Inflammatory macrophage (primary cell): ENCODE measurements around the gene NAIF1.
"Not testable (repeated sequence)": the region's sequence is repeated elsewhere in the genome, so short reads cannot be mapped to it uniquely, and the experiment has no call there.

Source experiments
- DNase-seq, 2 donors: peaks; one replicate each; pipeline ENCODE4 v3.0.0-alpha.2; 2020 to 2022

Gene NAIF1

DNA sequence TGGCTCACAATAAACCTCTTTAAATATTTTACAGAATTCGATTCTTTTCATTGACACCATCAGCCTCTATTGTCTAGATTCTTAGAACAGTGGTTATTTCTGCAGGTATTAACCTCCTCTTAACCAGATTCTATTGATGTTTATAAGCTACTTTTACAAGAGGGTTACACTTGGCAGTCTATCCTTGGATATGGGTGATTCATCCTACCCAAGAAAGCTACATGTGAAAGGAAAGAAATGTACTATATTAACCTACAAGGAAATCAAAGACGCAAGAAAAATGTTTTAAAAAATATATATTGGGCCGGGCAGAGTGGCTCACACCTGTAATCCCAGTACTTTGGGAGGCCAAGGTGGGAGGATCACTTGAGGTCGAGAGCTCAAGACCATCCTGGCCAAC lies 17.6 kb upstream of the NAIF1 start:
- no peak for DNase-seq

DNA sequence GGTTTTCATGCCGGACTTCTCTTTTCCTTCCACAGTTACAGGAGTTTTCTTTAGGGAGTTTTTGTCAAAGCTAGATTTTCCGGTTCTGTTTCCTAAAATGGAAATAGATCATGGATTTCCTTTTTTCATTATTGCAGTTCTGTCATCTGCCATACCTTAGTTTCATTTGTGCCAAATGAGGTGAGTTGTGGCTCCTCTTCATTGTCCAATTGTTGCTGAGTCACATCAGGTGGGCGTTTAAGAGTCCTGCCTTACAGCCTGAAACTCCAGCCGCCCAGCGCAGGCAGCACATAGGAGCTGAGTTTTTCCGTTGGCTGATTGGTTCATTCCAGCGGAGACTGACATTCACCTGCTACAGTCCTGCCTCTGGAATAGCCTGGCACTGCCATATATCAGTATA lies 15.0 kb upstream of the NAIF1 start:
- peak; percentile 30 to 59 for DNase-seq

DNA sequence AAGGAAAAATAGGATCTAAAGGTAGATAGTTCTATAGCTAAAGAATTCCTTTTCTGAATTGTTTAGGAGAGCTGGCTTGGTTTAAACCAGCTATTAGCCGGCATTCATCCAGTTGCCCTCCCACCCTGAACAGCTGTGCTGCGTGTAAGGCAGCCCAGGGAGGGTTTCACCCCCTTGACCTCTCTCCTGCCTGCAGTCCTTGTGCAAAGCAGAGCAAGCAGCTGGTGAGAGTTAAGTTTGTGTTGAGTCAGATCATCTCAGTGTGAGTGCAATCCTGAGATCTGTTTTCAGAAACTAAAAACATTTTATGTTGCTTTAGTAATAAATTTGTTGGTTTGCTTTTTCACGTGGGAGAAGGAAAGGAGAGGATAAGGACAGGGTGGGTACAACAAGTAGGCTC lies 13.9 kb upstream of the NAIF1 start:
- DNase-seq = no peak

DNA sequence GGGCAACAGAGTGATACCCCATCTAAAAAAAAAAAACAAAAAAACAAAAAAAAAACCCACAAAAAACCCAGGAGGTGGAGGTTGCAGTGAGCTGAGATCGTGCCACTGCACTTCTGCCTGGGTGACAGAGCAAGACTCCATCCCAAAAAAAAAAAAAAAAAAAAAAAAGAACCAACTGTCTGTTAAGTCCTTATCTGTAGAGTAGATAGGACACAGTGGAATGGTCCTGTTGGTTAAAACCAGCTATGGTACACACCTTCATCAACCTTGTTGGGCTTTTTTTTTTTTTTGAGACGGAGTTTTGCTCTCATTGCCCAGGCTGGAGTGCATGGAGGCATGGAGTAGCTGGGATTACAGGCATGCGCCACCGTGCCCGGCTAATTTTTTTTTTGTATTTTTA lies 13.1 kb upstream of the NAIF1 start:
- no peak for DNase-seq

DNA sequence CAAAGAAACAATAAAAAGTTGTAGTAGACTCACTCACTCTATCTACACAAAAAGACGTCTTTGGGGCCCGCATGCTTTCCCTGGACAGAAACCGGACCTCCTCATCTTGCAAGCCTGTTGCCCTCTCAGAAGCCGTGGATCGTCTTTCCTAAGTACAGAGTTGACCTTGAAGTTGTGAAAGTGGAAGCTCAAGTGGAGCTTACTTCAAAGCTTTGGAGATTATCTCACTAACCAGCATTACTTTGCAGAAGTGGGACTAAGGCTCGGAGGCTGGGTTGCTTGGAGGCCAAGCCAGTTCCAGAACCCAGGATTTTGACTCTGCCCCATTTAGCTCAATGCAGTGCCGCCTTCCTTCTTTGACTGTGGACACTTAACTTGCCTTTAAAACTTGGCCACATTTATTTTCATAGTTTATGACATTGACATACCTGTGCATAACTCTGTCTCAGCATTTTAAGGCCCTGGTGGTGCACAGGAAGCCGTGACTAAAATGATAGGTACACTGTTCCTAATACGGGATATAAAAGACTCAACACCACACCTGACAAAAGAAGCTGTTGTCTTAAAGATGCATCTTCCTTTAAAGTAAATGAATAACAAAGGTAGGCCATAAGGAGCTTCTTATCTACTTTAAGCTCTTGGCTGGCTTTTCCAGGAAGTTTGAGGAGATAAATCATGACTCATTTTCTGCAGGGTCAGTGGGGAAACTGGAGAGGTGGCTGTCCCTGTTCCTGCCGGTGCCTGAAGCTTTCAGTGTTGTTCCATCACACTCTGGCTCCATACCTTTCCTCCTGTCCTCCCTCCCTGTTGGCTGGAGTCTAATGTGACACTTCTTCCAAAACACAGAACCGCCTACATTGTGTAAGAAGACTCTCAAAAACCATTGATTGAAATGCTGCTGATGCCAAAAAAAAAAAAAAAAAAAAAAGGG lies 11.6 kb upstream of the NAIF1 start:
- DNase-seq = peak; percentile 78 to 80

DNA sequence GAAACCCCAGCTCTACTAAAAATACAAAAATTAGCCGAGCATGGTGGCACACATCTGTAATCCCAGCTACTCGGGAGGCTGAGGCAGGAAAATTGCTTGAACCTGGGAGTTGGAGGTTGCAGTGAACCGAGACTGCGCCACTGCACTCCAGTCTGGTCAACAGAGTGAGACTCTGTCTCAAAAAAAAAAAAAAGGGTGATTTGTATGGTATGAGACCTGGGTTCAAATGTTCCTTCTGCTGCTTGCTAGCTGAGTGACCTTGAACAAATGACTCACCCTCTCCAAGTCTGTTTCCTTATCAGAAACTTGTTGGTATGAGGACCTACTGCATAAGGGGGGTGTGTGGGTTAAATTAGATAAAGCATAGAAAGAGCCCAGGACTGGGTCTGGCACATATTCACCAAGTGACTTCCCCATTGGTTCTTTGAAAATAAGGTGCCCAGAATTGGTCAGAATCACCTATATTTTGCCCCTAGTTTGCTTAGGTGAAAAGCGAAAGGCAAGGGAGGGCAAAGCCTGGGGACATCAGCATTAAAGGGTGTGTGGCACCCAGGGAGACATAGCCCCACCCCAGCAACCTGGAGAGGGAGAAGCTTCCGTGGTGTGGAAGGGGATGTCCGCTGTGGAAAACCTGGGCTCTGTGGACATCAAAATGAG lies 10.9 kb upstream of the NAIF1 start:
- DNase-seq = no peak

DNA sequence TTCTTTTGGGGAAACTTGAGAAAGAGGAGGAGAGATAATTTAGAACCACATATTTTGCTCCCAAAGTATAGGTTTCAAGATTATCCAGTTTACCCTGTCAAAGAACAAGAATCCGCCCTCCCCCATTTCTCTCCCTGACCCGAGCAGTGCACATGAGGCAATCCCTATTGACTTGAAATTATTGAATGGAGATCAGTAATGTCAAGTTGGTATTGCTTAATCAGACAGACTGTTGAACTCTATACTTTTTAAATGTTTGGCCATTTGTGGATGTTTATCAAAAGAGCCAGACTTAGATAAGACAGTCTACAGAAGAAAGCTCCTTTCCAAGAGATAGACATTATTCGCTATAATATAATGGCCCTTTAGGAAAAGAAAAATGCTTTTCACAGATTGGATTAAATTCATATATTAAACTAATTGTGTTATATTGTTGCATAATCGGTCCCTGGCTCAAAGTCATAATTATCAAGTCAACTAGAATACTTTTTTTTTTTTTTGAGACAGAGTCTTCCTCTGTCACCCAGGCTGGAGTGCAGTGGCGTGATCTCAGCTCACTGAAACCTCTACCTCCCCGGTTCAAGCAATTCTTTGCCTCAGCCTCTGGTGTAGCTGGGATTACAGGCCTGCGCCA lies 6.2 kb upstream of the NAIF1 start:
- DNase-seq = no peak

DNA sequence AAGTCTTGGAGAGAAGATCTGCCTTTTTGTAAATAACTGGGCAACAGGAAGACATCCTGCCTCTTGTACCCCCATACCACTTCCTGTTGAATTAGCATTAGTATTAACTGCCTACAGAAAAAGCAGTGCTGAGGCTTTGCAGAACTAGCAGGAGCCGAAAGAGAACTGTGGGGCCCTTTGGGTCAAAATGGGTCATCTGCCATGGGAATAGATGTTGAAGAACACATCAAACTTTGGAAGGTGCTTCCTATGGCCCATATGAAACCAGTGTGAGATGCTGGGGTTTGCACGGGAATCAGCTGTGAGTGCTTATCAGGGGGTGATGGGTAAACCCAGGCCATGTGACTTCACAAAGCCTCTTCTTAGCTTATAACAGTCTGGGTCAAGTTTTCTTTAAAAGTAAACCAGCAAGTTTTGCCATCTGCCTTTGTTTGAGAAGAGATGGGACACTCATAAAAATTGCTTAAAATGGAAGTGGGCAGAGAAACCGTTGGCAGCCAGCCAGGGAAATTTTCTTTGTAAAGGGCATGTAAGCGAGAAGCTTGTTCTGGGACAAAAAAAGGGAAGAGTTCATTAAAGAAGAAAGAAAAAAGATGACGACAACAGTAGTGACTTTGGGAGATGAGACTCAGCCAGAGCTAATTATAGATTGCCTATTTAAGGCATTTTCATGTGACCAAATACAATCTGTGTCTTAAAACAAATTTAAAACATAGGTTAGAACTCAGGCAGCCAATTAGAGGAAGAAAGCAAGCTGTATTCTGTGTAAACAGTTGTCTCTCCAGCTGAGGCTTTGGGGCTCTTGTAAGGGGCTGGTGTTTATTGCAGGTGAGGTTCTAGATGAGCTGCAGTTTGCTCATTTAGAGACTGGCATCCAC lies 5.3 kb upstream of the NAIF1 start:
- DNase-seq = peak; percentile 93 to 96

DNA sequence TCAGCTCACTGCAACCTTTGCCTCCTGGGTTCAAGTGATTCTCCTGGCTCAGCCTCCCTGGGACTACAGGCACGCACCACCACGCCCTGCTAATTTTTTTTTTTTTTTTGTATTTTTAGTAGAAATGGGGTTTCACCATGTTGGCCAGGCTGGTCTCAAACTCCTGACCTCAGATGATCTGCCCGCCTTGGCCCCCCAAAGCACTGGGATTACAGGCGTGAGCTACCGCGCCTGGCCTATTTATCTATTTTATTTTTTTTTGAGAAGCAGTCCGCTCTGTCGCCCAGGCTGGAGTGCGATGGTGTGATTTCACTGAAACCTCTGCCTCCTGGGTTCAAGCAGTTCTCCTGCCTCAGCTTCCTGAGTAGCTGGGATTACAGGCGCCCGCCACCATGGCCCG lies 4.4 kb upstream of the NAIF1 start:
- DNase-seq = not testable (repeated sequence)

DNA sequence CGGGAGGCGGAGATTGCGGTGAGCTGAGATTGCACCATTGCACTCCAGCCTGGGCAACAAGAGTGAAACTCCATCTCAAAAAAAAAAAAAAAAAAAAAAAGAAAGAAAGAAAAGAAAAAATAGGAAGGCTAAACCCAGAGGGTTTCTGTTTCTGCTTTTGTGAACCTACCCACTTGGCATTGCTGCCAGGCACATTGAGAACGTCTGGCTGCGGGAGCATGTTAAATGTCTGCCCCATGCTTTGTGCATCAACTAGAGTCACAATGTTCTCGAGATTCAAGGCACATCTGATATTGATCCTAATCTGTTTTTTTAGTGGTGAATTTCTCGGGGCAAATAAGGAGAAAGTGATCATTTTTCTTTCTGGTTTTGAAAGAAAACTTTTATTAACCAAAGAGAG lies 3.8 kb upstream of the NAIF1 start:
- DNase-seq = no peak

DNA sequence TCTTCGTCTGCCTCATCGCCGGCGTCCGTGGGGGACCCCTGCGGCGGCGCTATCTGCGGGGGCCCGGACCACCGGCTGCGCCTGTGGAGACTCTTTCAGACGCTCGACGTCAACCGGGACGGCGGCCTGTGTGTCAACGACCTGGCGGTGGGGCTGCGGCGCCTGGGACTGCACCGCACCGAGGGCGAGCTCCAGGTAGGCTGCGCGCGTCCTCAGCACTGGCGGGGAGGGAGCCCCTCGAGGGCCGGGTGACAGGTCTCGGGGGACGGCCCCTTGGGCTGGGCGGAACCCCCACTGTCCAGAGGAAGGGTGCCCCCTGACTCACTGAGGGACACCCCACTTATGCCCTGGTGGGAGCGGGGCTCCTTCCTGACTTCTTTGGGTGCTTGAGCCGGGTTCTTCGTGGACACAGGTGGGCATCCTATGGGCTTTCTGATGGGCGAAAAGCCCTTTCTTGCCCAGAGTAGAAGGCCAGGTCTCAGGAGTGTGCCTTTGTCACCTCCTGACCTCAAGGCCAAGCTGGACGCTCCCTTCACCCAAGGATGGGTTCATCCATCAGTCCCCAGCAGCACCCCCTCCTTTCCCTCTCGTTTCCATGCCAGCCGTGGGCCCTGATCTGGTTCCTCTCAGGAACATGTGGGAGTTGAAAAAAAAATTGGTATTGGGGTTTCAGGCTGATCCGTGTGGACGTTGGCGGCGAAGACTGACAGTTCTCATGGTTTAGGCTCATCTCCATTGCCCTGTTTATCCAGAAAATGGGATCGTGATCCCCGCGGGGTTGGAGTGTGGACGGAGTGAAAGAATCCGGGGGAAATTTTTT lies 1.5 kb upstream of the NAIF1 start:
- peak; percentile 71 to 86 for DNase-seq

DNA sequence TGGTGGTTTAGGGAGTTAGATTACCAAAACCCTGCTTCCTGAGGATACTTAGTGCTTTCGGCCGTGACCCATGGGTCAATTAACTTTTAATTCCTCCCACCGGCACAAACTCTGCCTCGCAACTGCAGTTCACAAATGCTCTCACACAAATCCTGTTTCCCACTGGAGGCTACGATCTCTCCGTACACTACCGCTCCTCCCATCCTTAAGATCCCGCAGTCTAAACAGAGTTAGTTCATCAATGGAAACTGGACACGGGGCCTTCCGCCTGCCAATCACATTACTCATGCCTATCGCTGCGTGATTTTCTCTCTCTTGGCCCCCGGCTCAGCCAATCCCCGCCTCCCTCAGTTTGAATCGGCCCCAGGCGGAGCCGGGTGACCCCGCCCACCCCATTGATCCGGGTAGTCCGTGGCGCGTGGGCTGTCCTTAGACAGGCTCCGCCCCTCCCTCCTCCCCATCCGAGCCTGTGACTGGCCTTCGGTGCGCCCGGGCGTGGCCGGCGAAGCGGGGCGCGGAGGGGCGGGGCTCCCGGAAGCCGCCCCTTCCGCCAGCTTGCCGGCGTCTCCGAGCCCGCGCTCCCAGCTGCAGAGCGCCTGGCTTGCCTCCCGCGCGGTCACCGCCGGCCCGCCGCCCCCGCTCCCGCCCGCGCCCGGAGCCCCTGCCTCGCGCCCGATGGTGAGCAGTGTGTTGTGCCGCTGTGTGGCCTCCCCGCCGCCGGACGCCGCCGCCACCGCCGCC lies 695 bp upstream of the NAIF1 start, which contains the start of gene SLC25A25:
Gene SLC25A25, plus strand, starts transcription at position 588 of the 741 bp plus-strand sequence. Its CDS starts 88 bp downstream, at position 676.
- peak; percentile 100 for DNase-seq

DNA sequence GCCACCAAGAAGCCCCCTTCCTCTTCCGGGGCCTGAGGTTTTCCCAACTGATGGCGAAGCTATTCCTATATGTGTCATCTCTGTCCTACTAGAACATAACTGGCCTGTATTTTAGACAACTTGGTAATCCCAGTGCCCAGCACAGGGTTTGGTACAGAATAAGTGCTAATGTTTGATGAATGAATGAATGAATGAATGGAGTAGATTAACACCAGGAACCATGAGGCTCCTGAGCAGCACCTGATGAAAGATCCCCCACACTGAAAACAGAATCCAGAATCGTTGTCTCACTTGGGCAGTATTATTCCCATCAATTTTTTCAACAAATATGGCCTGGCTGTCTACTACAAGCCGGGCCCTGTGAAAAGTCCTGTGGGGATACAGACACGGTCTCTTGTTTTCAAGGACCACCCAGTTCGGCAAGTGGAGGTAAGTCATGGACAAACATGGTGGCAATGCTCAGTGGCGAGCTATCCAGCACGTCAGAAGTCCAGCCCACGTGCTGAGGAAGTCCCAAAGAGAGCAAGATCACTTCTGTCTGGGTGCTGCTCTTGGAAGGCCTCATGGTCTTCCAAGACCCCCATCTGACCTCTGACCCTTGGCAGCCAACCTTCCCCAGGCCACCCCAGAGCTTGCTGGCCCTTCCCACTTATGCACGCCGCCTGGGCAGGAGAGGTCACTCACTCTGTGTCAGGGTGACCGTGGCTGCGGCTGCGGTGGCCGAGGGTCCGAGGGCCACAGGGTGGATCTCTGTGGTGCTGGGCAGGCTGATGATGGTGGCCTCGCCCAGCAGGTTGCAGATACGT lies 1.0 kb downstream of the NAIF1 start:
- DNase-seq = no peak

DNA sequence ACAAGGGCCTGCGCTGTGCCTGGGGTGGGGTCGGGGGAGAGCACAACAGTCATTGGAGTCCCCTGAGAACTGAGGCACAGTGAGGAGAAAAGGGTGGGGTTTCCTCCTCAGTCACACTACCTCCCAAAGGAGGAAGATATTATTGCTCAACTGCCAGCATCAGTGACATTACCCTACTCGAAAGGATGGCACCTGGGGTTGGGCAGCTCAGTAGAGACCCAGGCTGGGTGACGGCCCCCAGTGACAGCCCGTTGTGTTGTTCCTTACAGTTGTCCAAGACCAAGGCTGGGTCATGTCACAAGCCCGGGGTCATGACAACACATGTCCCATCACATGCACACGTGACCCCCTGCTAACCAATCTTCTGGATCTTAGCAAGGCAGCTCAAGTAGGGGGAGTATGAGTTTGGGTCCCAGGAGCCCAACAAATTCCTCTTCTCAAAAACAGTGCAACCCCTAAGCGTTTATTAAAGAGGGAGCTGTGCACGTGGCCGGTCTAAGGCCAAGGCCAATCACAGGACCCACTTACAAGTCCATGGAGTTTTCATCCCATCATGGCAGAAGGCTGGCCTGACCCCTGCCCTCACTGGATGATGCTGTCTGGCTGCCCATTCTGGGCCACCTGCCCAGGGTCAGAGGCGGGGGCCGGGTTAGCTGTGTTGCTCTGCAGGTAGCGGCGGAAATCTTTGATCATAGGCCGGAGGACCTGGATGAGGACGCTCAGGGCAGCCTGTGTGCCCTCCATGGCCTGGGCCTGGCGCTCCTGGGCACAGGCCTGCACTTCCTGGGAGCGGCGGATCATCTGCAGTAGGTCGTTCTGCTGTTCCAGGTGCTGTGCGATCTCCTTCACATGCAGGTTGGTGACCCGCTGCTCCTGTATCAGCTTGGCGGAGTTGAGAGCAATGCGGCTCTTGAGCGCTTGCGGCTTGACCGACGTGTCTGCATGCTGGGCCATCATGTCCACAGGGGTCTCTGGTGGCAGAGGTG lies 4.0 kb downstream of the NAIF1 start:
- no peak for DNase-seq

DNA sequence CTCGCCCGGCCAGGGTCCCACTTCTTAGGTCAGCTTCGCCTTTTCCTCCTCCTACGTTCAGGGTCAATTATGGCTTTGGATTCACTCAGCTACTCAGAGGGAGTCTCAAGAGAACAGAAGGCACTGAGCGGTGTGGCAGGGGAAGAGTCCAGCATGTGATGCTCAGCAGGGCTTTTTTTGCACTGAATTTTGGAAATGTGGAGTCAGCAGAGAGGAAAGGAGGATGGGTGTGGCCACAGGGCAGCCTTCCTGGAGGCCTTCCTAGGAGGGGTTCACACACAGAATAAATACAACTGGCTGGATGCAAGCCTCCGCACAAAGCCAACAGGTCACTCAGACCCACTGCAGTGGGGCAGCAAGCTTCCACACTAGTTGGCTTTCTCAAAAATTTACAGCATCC lies 4.8 kb downstream of the NAIF1 start:
- DNase-seq = no peak

DNA sequence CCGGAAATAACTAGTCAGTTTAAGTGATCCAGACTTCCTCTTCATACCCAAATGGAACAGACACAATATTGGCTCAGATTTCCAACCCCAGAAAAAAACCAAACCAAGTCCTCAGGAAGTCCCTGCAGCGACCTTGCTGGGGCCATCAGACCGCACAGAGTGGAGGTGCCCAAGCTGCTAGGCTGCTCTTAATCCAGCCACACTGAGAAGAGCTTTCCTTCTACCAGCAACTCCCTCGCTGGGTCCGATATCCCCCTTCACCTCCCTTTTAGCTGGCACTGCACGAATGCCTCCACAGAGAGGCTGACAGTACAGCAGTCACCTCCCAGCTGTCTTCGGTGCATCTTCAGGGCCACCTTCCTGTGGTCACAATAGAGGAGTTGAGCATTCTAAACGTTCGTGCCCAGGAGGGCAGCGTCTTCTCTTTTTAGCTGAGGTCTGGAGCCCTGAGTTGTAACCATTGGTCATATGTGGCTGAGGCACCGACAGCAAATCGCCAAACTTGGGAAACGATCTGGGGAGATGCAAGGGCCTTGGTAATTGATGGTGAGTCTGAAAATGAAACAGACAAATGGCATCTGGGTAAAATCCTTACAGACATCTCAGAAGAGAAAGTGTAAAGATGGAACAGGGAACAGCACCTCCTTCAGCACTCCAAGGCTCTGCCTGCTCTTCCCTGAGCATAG lies 5.7 kb downstream of the NAIF1 start:
- DNase-seq = no peak

DNA sequence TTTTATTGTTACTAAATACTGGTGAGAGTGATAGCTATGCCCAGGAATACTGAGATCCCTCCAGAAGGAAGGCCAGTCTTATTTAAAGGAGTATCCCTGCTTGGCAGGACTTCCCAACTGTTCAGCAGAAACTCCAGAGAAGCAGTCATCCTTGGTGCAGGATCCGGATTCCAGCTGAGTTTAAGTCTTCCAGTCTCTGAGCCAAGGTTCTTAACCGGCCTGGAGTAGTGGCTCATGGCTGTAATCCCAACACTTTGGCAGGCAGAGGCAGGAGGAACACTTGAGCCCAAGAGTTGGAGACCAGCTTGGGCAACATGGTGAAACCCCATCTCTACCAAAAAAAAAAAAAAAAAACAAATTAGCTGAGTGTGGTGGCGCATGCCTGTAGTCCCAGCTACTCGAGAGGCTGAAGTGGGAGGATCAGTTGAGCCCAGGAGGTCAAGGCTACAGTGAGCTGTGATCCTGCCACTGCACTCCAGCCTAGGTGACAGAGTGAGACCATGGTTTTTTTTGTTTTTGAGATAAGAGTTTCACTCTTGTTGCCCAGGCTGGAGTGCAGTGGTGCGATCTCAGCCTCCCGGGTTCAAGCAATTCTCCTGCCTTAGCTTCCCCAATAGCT lies 7.6 kb downstream of the NAIF1 start:
- no peak for DNase-seq
